AG04450 (cell line): ENCODE data around the gene TRAK1. TPM values are rescaled to one million over a fixed set of nuclear protein-coding genes. Genes with fewer than 3 reads are reported as not detected.

Experiments used
- CTCF ChIA-PET: fragments of 300-600, 350-600 bp; formaldehyde crosslinking; extraction: SDS; loops from one replicate; lab custom pipeline; 2022; ENCODE audit warnings: antibody characterized with exemption, inconsistent platforms; lab: Charles Lee
- POLR2A ChIA-PET: fragments of 350-600 bp; formaldehyde crosslinking; extraction: SDS; loops from one replicate; lab custom pipeline; 2021; ENCODE audit warnings: antibody characterized with exemption, inconsistent platforms; lab: Yijun Ruan, JAX
- DNase-seq: peaks from one replicate; pipeline ENCODE4 v3.0.0-alpha.2; 2011; ENCODE audit warnings: low read depth, low spot score
- H3K27ac ChIP-seq: one replicate; pipeline ENCODE4 v1.5.1; 2012; ENCODE audit warnings: low read depth, low read length, control low read depth
- H3K27me3 ChIP-seq: one replicate; pipeline ENCODE4 v1.6.0; 2012; ENCODE audit warnings: low read length; ENCODE audit not compliant: control insufficient read depth, insufficient read depth
- H3K4me3 ChIP-seq: 2 replicates; pipeline ENCODE4 v1.5.1; 2011; ENCODE audit warnings: mild to moderate bottlenecking, low read depth, low read length, control low read depth
- H3K9me3 ChIP-seq: 2 replicates; pipeline ENCODE4 v1.5.1; 2012; ENCODE audit warnings: low read length; ENCODE audit not compliant: control insufficient read depth, insufficient read depth
- polyA plus RNA-seq: library from polyadenylated mRNA; depleted of rRNA; stranded (reverse); fragments of >200 nt; gene quantifications from 2 replicates; pipeline ENCODE4 v1.2.3, GENCODE V29; 2011
- TF ChIP-seq, protein P1 (sequence below): IDR thresholded peaks from 2 replicates; pipeline ENCODE4 v1.5.1; 2011; ENCODE audit warnings: low read depth, low read length, control low read depth, inconsistent platforms

Gene TRAK1
- polyA plus RNA-seq, 1 experiment = 22.3 TPM

DNA sequence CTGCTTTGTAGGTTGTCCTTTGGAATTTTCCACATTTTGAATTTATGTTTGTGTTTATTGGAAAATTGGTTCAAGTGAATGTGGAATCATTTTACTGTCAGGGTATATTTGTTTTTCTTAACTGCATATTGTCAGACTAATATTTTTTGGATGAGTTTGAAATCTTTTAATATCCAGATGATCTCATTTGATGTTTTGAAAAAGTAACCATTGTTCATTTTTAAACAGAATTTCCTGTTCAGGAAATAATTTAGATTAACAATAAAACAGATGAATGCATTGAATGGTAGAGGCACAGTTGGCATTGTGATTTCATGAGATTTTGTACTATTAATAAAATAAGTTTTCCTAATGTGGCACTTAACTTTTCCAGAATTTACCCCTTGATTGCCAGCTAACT lies 15.5 kb downstream of the TRAK1 start:
- no peak overlapping the region for H3K27ac ChIP-seq
- TF ChIP-seq, protein P1, sequence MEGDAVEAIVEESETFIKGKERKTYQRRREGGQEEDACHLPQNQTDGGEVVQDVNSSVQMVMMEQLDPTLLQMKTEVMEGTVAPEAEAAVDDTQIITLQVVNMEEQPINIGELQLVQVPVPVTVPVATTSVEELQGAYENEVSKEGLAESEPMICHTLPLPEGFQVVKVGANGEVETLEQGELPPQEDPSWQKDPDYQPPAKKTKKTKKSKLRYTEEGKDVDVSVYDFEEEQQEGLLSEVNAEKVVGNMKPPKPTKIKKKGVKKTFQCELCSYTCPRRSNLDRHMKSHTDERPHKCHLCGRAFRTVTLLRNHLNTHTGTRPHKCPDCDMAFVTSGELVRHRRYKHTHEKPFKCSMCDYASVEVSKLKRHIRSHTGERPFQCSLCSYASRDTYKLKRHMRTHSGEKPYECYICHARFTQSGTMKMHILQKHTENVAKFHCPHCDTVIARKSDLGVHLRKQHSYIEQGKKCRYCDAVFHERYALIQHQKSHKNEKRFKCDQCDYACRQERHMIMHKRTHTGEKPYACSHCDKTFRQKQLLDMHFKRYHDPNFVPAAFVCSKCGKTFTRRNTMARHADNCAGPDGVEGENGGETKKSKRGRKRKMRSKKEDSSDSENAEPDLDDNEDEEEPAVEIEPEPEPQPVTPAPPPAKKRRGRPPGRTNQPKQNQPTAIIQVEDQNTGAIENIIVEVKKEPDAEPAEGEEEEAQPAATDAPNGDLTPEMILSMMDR = no peak
- H3K27me3 ChIP-seq = no peaks in the 10 kb centered on the region
- DNase-seq = no peak
- POLR2A ChIA-PET = no interaction called here
- CTCF ChIA-PET = no interaction called here
- no peaks in the 10 kb centered on the region for H3K9me3 ChIP-seq
- no peak overlapping the region for H3K4me3 ChIP-seq

DNA sequence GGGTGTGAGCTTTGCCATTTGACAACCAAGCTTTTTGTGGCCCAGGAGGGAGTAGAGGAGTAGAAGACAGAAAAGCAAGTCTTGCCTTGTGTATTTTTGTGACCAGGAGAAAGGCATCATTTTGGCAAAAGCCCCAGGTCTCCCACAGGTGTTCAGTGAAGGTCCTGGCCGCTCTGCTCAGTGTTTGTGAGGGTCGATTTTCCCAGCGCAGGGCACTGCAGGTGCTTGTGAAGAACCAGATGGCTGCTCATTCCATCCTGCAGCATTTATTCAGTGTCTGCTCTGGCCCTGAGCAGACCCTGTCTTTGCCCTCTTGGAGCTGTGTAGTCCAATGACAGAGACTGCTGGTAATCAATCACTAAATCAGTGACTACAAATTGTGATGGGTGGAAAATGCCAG lies 19.5 kb downstream of the TRAK1 start:
- no peaks in the 10 kb centered on the region for H3K9me3 ChIP-seq
- H3K27ac ChIP-seq = no peak overlapping the region
- DNase-seq = no peak
- ChIA-PET CTCF (interaction anchor here (1.4 to 2.3 kb wide), 2 partner anchors 9 to 81 kb away, joined by 3 to 6 read pairs; no protein-coding TSS in a partner anchor), POLR2A (no interaction called here)
- H3K27me3 ChIP-seq = no peaks in the 10 kb centered on the region
- TF ChIP-seq, protein P1 = no peak
- H3K4me3 ChIP-seq = no peak overlapping the region

DNA sequence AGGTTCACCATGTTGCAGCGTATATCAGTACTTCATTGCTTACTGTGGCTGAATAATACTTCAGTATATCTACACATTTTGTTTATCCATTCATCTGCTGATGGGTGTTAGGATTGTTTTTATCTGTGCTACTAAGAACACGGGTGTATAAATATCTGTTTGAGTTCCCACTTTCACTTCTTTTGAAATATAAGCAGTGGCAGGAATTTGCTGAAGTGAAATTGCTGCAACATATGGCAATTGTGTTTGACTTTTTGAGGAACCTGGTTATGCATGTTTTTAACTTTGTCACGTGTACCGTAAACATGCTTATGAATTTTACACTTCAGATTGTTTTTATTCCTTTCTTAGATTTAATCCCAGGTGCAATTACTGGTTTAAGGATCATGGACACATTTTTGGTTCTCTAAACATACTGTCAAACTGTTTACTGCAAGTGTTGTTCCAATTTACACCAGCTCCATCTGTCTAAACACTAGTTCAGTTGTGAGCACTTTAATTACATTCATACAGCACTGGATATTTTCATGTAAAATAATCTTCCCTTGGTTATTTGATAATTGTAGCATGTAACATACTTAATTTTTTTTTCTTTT lies 23.1 kb downstream of the TRAK1 start:
- TF ChIP-seq, protein P1 = no peak
- Histone ChIP-seq H3K27ac (no peak overlapping the region), H3K9me3 (no peaks in the 10 kb centered on the region), H3K27me3 (no peaks in the 10 kb centered on the region), H3K4me3 (no peak overlapping the region)
- no peak for DNase-seq
- ChIA-PET CTCF (no interaction called here), POLR2A (no interaction called here)

DNA sequence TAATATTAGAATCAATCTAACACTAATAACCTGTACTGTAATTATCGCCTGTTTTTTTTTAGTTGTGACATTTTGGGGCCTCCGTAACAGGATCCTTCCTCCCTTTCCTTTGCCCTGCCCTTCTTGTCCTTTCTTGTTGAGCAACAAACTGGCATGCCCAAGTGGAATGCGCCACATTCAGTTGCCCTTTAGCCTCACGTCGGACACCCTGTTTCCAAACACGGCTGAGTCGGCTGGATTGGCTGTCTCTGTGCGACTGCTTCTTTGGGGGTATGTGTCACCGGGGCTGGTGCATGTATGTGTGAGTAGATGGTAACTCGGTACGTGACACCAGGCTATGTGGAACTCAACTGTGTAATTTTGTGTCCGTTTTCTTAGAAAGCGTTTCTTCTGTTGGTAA lies 24.1 kb downstream of the TRAK1 start:
- Histone ChIP-seq H3K9me3 (no peaks in the 10 kb centered on the region), H3K27ac (no peak overlapping the region), H3K4me3 (no peak overlapping the region), H3K27me3 (no peaks in the 10 kb centered on the region)
- TF ChIP-seq, protein P1 = no peak
- DNase-seq = no peak
- CTCF ChIA-PET = no interaction called here
- POLR2A ChIA-PET = no interaction called here

DNA sequence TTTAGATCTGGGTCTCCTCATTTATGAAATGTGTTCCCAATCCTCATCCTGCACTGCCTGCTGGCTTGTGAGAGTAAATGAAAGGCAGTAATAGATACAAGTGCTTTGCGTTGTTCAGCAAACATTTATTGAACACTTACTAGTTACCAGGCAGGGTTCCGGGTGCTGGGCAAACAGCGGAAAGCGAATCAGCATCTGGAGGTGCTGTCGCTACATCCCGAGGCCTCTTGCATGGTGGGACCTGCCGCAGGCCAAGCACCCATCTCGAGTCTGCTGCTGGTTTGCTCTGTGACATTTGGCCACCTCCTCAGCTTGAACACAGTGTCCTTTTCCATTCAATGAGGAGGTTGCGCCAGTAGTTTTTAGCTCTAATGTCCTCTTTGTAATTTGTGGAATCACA lies 24.8 kb downstream of the TRAK1 start:
- no peaks in the 10 kb centered on the region for H3K27me3 ChIP-seq
- TF ChIP-seq, protein P1 = no peak
- no peaks in the 10 kb centered on the region for H3K9me3 ChIP-seq
- DNase-seq = no peak
- no peak overlapping the region for H3K27ac ChIP-seq
- H3K4me3 ChIP-seq = no peak overlapping the region
- CTCF ChIA-PET = interaction anchor here (0.5 to 6.4 kb wide), 2 partner anchors 74 to 79 kb away, joined by 3 to 77 read pairs; no protein-coding TSS in a partner anchor
- POLR2A ChIA-PET = no interaction called here
